Peyer's patch (tissue), 4 donors: ENCODE data around the gene TCF7L1. TPM values are rescaled to one million over a fixed set of nuclear protein-coding genes. Genes with fewer than 3 reads are reported as not detected.
A peak's percentile ranks its signal among the peaks of the same experiment; 100 is the strongest.

Experiments
- DNase-seq, 3 donors: peaks; one replicate each; pipeline ENCODE4 v3.0.0-alpha.2; 2017 to 2019
- H3K27ac ChIP-seq, 4 donors: fragments of 200-600 bp; sonication (generic); one replicate each; pipeline ENCODE4 v1.5.1; 2016 to 2019
- H3K27me3 ChIP-seq, 2 donors: fragments of 200-600 bp; sonication (generic); one replicate each; pipeline ENCODE4 v1.5.1; 2019
- H3K36me3 ChIP-seq, 3 donors: fragments of 200-600 bp; sonication (generic); one replicate each; pipeline ENCODE4 v1.5.1; 2016 to 2019
- H3K4me1 ChIP-seq, 4 donors: fragments of 200-600 bp; sonication (generic); one replicate each; pipeline ENCODE4 v1.5.1; 2016 to 2019
- H3K4me3 ChIP-seq, 4 donors: fragments of 200-600 bp; sonication (generic); 1 replicate in 3 of 4; 2 replicates in 1 of 4; pipeline ENCODE4 v1.5.1; 2016 to 2019; ENCODE audit warnings: mild to moderate bottlenecking in 1 of 4
- H3K9me3 ChIP-seq, 4 donors: fragments of 200-600 bp; sonication (generic); one replicate each; pipeline ENCODE4 v1.5.1; 2016 to 2019; ENCODE audit warnings: mild to moderate bottlenecking in 1 of 4
- POLR2A ChIP-seq, 2 donors: fragments of 450-650 bp; IDR thresholded peaks; one replicate each; pipeline ENCODE4 v1.5.1; 2017; ENCODE audit warnings: antibody characterized with exemption in 2 of 2, mild to moderate bottlenecking in 2 of 2, moderate library complexity in 2 of 2
- total RNA-seq, 4 donors: library from RNA; depleted of rRNA; stranded (reverse); fragments of >200 nt; gene quantifications; one replicate each; pipeline ENCODE4 v1.1.0, GENCODE V29; 2016
- TF ChIP-seq, protein P1 (sequence below), 6 experiments: fragments of 450-650 bp in 4 of 6; fragments of 200-600 bp in 2 of 6; sonication (generic) in 1 of 6; IDR thresholded peaks; one replicate each; pipeline ENCODE4 v1.5.1; 2017 to 2019; ENCODE audit warnings: antibody characterized with exemption in 6 of 6, mild to moderate bottlenecking in 3 of 6, moderate library complexity in 1 of 6

Gene TCF7L1
- total RNA-seq, 4 donors from 2014 or later: 0.35 to 5.8 (median 1.7) TPM

GRCh38 chr2:85137156-85137555, 4.0 kb downstream of the TCF7L1 start:
- no peak overlapping the region for H3K27ac ChIP-seq
- H3K4me1 ChIP-seq: peaks cover 0 to 30% (median 8%) of the 10 kb centered on the region in 4 donors
- H3K9me3 ChIP-seq: no peaks in the 10 kb centered on the region
- TF ChIP-seq POLR2A (IDR thresholded peaks at IDR 0.05): no peak
- TF ChIP-seq, protein P1, sequence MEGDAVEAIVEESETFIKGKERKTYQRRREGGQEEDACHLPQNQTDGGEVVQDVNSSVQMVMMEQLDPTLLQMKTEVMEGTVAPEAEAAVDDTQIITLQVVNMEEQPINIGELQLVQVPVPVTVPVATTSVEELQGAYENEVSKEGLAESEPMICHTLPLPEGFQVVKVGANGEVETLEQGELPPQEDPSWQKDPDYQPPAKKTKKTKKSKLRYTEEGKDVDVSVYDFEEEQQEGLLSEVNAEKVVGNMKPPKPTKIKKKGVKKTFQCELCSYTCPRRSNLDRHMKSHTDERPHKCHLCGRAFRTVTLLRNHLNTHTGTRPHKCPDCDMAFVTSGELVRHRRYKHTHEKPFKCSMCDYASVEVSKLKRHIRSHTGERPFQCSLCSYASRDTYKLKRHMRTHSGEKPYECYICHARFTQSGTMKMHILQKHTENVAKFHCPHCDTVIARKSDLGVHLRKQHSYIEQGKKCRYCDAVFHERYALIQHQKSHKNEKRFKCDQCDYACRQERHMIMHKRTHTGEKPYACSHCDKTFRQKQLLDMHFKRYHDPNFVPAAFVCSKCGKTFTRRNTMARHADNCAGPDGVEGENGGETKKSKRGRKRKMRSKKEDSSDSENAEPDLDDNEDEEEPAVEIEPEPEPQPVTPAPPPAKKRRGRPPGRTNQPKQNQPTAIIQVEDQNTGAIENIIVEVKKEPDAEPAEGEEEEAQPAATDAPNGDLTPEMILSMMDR (IDR thresholded peaks at IDR 0.05): no peak
- DNase-seq: no peak
- no peak overlapping the region for H3K4me3 ChIP-seq
- H3K27me3 ChIP-seq: no peaks in the 10 kb centered on the region
- H3K36me3 ChIP-seq: no peaks in the 10 kb centered on the region

DNA sequence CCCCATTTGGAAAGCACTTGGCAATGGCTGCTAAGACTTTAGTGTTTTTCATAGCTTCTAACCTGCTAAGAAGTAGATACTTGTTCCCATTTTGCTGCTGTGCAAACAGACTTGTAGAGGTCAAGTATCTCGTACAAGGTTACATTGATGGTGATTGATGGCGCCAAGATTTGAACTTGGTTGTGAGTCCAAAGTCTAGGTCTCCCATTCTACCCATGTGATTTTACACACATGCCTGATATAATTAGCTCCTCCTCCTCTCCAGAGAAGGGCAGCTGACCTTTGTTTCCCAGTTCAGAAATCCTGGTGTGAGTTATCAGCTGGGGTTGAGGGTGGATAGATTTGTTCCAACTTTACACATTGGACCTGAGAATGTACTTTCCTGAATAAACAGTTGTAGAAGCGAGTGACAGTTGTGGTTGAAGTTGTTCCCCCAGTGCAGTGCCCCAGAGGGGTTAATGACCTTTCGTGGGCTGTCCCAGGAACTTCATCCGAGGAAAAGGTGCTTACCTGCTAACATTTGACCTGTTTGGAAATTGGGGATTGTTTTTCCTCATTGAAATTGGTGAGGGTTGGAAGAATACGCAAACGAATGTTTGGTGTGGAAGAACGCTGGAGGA, 10.4 kb downstream of the TCF7L1 start:
- no peaks in the 10 kb centered on the region for H3K36me3 ChIP-seq
- DNase-seq: peak in 1 of 3 donors; percentile 57
- H3K27ac ChIP-seq: peak overlapping the region in 1 of 4 donors; percentile 53
- TF ChIP-seq POLR2A (IDR thresholded peaks at IDR 0.05): no peak
- TF ChIP-seq, protein P1 (IDR thresholded peaks at IDR 0.05): no peak
- peaks cover 0 to 3% (median 0%) of the 10 kb centered on the region in 4 donors for H3K4me1 ChIP-seq
- H3K27me3 ChIP-seq: no peaks in the 10 kb centered on the region
- no peak overlapping the region for H3K4me3 ChIP-seq
- H3K9me3 ChIP-seq: no peaks in the 10 kb centered on the region

GRCh38 chr2:85145116-85145820, 12.1 kb downstream of the TCF7L1 start:
- no peak overlapping the region for H3K27ac ChIP-seq
- peak in 1 of 3 donors; percentile 18 for DNase-seq

DNA sequence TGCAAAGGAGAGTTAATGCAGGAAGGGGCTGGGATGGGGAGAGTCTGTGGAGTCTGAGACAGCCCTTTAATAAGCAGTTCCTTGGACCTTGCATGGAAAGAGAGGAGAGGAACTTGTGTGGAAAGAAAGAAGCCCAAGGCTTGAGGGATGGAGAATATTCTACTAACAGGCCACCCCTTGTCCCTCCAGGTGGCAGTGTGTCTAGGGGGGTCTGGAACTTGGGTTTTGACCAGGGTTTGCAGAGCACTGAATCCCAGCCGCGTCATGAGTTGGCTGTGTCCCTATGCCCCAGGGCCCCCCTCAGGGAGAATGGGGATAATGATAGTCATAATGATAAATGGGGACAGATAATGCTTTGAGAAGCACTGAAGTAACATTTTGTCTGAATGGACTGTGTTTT, 15.0 kb downstream of the TCF7L1 start:
- H3K4me1 ChIP-seq: no peaks in the 10 kb centered on the region
- H3K36me3 ChIP-seq: no peaks in the 10 kb centered on the region
- DNase-seq: no peak
- no peak overlapping the region for H3K4me3 ChIP-seq
- TF ChIP-seq, protein P1 (IDR thresholded peaks at IDR 0.05): no peak
- no peak for TF ChIP-seq POLR2A (IDR thresholded peaks at IDR 0.05)
- H3K27me3 ChIP-seq: no peaks in the 10 kb centered on the region
- no peak overlapping the region for H3K27ac ChIP-seq
- no peaks in the 10 kb centered on the region for H3K9me3 ChIP-seq

More at GRCh38 chr2:85145116-85145820, 12.1 kb downstream of the TCF7L1 start:
- no peaks in the 10 kb centered on the region for H3K36me3 ChIP-seq
- H3K4me1 ChIP-seq: peaks cover 0 to 3% (median 0%) of the 10 kb centered on the region in 4 donors
- H3K9me3 ChIP-seq: no peaks in the 10 kb centered on the region
- H3K27me3 ChIP-seq: no peaks in the 10 kb centered on the region
- H3K4me3 ChIP-seq: no peak overlapping the region
- TF ChIP-seq, protein P1 (IDR thresholded peaks at IDR 0.05): no peak
- no peak for TF ChIP-seq POLR2A (IDR thresholded peaks at IDR 0.05)

- Histone ChIP-seq H3K9me3 (no peaks in the 10 kb centered on the region), H3K27ac (no peak overlapping the region), H3K4me3 (no peak overlapping the region), H3K36me3 (no peaks in the 10 kb centered on the region), H3K27me3 (no peaks in the 10 kb centered on the region), H3K4me1 (no peaks in the 10 kb centered on the region)
- no peak for DNase-seq
- no peak for TF ChIP-seq POLR2A (IDR thresholded peaks at IDR 0.05)
- TF ChIP-seq, protein P1 (IDR thresholded peaks at IDR 0.05): no peak
These were observed 17.8 kb downstream of the TCF7L1 start for GRCh38 chr2:85151026-85151425.
